Activated naive CD8-positive, alpha-beta T cell treated with anti-CD3 and anti-CD28 coated beads, Interleukin-2, amount 10 ng/mL, durations not matched to agents 7 days and 5 days (primary cell): ENCODE data around the gene AGA. TPM values are rescaled to one million over a fixed set of nuclear protein-coding genes. Genes with fewer than 3 reads are reported as not detected.

Experiments
- ATAC-seq: fragments of 150-1000 bp; cut with Tn5 transposase; one replicate; pipeline ENCODE4 v1.10.0; 2021; ENCODE audit warnings: low read depth, moderate library complexity
- POLR2A ChIA-PET: fragments of 350-600 bp; sonication (Branson Sonifier 250); formaldehyde crosslinking; loops from one replicate; lab custom pipeline; 2021; ENCODE audit warnings: antibody characterized with exemption; lab: Charles Lee
- DNase-seq: peaks from one replicate; pipeline ENCODE4 v3.0.0; 2021
- H3K27ac Mint-ChIP-seq: one replicate; pipeline ENCODE4 v1.8.0; 2022; ENCODE audit warnings: mild to moderate bottlenecking, mixed read lengths
- H3K27me3 Mint-ChIP-seq: one replicate; pipeline ENCODE4 v1.8.0; 2022; ENCODE audit warnings: mild to moderate bottlenecking, moderate library complexity, mixed read lengths
- H3K36me3 Mint-ChIP-seq: one replicate; pipeline ENCODE4 v1.8.0; 2021; ENCODE audit warnings: mild to moderate bottlenecking, mixed read lengths
- H3K4me1 Mint-ChIP-seq: one replicate; pipeline ENCODE4 v1.8.0; 2021; ENCODE audit warnings: mixed read lengths
- H3K4me3 Mint-ChIP-seq: one replicate; pipeline ENCODE4 v1.8.0; 2022; ENCODE audit warnings: mild to moderate bottlenecking, moderate library complexity, mixed read lengths
- H3K9me3 Mint-ChIP-seq: one replicate; pipeline ENCODE4 v1.8.0; 2021; ENCODE audit warnings: mixed read lengths
- total RNA-seq, 2 experiments: library from RNA; stranded (reverse); gene quantifications; one replicate each; pipeline ENCODE4 v1.2.3, GENCODE V29; 2021

The AGA gene
- total RNA-seq, 2 experiments from 2014 or later: 18.6 to 21.5 TPM

DNA sequence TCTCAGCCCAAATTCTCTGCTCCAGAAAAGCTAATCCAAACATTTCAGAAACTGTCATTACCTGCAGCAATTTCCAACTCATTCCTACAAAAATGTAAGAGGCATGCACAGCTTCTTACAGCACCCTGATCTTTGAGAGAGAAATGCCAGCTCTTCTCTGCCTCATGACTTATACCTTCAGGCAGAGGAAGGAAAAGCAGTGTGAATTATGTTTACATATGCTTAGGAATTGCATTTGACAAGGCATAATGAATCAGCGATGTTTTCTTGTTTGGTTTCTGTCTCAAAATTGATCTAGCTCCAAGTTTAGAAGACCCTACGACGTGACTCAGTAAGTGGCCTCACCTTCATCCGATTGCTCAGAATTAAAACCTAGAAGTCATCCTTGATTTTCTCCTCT is 21.8 kb upstream of the AGA start:
- H3K9me3 Mint-ChIP-seq: no peaks in the 10 kb centered on the region
- DNase-seq (no peak), ATAC-seq (no peak)
- no peak overlapping the region for H3K27ac Mint-ChIP-seq
- no peak overlapping the region for H3K4me3 Mint-ChIP-seq
- H3K4me1 Mint-ChIP-seq: no peaks in the 10 kb centered on the region
- no peaks in the 10 kb centered on the region for H3K36me3 Mint-ChIP-seq
- POLR2A ChIA-PET: no interaction called here
- H3K27me3 Mint-ChIP-seq: no peaks in the 10 kb centered on the region

DNA sequence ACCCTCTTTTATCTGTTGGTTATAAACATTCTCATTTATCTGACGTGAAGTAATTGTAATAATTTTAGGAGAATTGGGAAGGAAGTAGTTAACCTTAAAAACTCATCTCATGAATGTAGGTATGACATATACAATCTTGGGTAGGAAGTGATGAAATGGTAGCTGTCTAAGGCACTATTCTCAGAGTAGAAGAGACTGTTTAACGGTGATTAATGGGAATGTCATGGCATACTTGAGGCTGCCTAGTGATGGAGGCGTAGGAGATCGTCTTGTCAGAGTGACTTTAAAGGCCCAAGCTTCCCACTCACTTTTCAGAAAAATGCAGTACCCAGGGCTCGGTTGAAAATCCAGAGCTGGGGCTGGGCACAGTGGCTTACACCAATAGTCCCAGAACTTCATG is 19.4 kb upstream of the AGA start:
- no peaks in the 10 kb centered on the region for H3K27me3 Mint-ChIP-seq
- H3K4me1 Mint-ChIP-seq: no peaks in the 10 kb centered on the region
- no peak overlapping the region for H3K27ac Mint-ChIP-seq
- POLR2A ChIA-PET: no interaction called here
- H3K9me3 Mint-ChIP-seq: no peaks in the 10 kb centered on the region
- no peak for DNase-seq
- no peaks in the 10 kb centered on the region for H3K36me3 Mint-ChIP-seq
- no peak overlapping the region for H3K4me3 Mint-ChIP-seq
- no peak for ATAC-seq

DNA sequence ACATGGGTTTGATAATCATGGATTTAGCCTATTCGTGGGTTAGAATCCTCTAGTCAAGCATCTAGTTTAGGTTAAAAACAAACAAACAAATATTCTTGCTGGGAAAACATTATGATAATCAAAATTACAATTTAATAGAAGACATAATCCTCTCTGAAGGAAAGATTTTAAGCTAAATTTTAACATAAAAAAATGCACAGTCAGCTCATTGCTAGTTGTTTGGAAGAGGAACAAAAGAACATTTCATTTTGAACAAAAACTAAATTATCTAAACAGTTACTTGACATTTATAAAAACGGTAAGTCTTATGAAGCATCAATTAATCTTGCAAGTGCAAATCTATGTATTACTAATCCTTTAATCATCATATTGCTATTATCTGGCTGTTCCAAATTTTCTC is 18.2 kb upstream of the AGA start:
- no peak for ATAC-seq
- Mint-ChIP-seq H3K27me3 (no peaks in the 10 kb centered on the region), H3K4me3 (no peak overlapping the region), H3K27ac (no peak overlapping the region), H3K4me1 (no peaks in the 10 kb centered on the region), H3K9me3 (no peaks in the 10 kb centered on the region), H3K36me3 (no peaks in the 10 kb centered on the region)
- POLR2A ChIA-PET: no interaction called here
- DNase-seq: no peak

- Mint-ChIP-seq H3K4me1 (no peaks in the 10 kb centered on the region), H3K27me3 (no peaks in the 10 kb centered on the region), H3K4me3 (no peak overlapping the region), H3K9me3 (no peaks in the 10 kb centered on the region), H3K36me3 (no peaks in the 10 kb centered on the region), H3K27ac (no peak overlapping the region)
- POLR2A ChIA-PET: no interaction called here
- ATAC-seq: no peak
- DNase-seq: no peak
Measured at GRCh38 chr4:177455561-177455970, 13.3 kb upstream of the AGA start.

DNA sequence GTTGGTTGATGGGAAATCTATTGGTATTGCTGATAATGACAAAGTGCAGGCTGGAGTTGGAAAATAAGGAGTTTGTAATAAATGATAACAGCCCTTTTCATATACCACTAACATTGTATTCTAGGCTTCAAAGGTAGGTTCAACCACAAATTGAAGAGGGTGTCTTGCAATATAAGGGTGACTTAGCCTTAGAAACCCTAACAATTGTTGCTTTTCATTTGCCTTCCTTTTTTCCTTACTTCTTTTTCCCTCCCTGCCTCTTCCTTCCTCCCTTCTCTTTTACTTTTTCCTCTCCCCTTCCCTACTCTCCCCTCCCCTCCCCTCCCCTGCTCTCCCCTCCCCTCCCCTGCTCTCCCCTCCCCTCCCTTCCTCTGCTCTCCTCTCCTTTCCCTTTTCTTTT is 10.9 kb upstream of the AGA start:
- no peak for DNase-seq
- Mint-ChIP-seq H3K9me3 (no peaks in the 10 kb centered on the region), H3K27ac (no peak overlapping the region), H3K36me3 (peaks cover 3% of the 10 kb centered on the region), H3K4me3 (no peak overlapping the region), H3K4me1 (peaks cover 2% of the 10 kb centered on the region), H3K27me3 (no peaks in the 10 kb centered on the region)
- POLR2A ChIA-PET: no interaction called here
- ATAC-seq: no peak

- POLR2A ChIA-PET: interaction anchor here (1.6 kb wide), 1 partner anchor 9 kb away, joined by 5 read pairs; the partner anchor contains the start of gene AGA
- DNase-seq (no peak), ATAC-seq (no peak)
- Mint-ChIP-seq H3K36me3 (peaks cover 3% of the 10 kb centered on the region), H3K4me1 (peaks cover 6% of the 10 kb centered on the region), H3K4me3 (no peak overlapping the region), H3K9me3 (no peaks in the 10 kb centered on the region), H3K27ac (no peak overlapping the region), H3K27me3 (no peaks in the 10 kb centered on the region)
Measured at GRCh38 chr4:177451108-177451500, 8.9 kb upstream of the AGA start.

DNA sequence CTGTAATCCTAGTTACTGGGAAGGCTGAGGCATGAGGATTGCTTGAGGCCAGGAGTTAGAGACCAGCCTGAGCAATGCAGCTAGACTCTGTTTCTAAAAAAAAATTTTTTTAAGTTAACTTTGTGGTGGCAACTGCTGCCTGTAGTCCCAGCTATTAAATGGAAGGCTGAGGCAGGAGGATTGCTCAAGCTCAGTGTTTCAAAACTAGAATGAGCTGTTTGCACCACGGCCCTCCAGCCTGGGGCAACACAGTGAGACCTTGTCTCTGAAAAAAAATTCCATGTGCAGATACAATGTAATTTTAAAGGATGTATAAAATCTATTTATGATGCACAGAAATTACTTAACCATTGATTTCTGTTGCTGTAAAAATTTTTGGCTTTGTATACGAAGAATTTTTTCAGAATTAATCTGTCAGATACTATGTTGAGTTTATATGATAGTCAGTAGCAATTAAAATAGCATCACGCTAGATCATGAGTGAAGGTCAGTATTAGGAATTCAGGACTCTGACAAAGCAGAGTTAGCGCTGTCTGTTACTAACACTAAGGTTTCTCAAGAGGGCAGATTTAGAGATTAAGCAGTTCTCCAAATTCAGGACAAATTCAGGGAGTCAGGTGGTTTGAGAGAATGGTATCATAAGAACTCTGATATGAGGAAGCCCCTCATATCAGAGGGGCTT is 8.3 kb upstream of the AGA start:
- H3K4me1 Mint-ChIP-seq: peaks cover 6% of the 10 kb centered on the region
- H3K4me3 Mint-ChIP-seq: no peak overlapping the region
- ATAC-seq: no peak
- no peak for DNase-seq
- peaks cover 3% of the 10 kb centered on the region for H3K36me3 Mint-ChIP-seq
- H3K27ac Mint-ChIP-seq: no peak overlapping the region
- H3K27me3 Mint-ChIP-seq: no peaks in the 10 kb centered on the region
- POLR2A ChIA-PET: interaction anchor here (1.6 kb wide), 1 partner anchor 9 kb away, joined by 5 read pairs; the partner anchor contains the start of gene AGA
- no peaks in the 10 kb centered on the region for H3K9me3 Mint-ChIP-seq

DNA sequence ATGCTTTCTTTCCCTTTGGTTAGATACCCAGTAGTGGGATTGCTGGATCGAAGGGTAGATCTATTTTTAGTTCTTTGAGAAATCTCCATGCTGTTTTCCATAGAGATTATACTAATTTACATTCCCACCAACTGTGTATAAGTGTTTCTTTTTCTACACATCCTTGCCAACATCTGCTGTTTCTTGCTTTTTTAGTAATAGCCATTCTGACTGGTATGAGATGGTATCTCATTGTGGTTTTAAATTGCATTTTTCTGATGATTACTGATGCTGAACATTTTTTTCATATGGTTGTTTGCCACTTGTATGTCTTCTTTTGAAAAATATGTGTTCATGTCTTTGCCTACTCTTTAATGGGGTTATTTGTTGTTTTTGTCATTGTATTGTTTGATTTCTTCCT is 6.6 kb upstream of the AGA start:
- Mint-ChIP-seq H3K4me3 (no peak overlapping the region), H3K4me1 (peaks cover 7% of the 10 kb centered on the region), H3K27ac (no peak overlapping the region), H3K36me3 (peaks cover 3% of the 10 kb centered on the region), H3K27me3 (no peaks in the 10 kb centered on the region), H3K9me3 (no peaks in the 10 kb centered on the region)
- POLR2A ChIA-PET: no interaction called here
- DNase-seq (no peak), ATAC-seq (no peak)

DNA sequence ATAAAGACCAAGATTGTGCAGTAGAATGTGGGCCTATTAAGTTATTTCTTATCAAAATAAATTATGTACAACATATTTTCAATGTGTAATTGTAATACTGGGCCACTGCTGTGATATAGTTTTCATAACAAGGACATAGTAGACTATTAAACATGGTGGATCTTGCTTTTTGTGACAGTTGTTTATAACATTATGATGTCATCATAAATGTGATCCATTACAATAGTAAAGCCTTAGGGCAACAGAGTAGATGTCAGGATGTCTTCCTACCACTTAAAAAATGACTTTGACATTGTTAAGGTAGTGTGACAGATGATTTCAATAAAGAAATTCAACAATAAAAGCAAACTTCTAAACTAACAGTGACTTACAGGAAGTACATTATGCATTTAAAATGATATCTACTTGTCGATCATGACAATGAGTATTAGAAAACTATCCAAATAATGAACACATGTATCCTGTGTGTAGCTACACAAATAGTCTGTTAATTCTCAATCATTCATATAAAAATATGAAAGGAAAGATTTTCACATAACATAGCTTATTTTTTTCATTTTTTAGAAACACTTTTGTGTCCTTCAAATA is 5.3 kb upstream of the AGA start:
- Mint-ChIP-seq H3K36me3 (peaks cover 3% of the 10 kb centered on the region), H3K4me1 (peaks cover 10% of the 10 kb centered on the region), H3K27ac (no peak overlapping the region), H3K9me3 (no peaks in the 10 kb centered on the region), H3K4me3 (no peak overlapping the region), H3K27me3 (no peaks in the 10 kb centered on the region)
- ATAC-seq: no peak
- DNase-seq: no peak
- POLR2A ChIA-PET: no interaction called here

DNA sequence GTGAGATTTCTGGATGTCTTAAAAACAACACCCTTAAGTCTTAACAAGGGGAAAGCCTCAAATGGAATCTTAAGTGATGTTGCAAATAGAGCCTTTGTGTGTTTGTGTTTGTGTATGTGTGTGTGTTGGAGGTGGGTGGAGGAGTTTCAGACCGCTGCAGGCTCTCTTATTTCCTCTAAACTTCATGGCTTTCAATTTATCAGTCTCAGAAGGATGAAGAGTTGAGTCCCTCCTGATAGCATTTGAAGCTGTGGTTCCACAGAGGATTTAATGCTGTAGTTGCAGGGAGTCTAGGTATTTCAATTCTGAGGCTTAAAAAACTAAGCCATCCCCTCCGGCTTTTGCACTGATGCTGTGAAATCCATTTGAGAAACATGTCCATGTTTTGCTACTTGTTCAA is 4.3 kb upstream of the AGA start:
- no peak overlapping the region for H3K27ac Mint-ChIP-seq
- DNase-seq (no peak), ATAC-seq (no peak)
- H3K36me3 Mint-ChIP-seq: peaks cover 3% of the 10 kb centered on the region
- POLR2A ChIA-PET: no interaction called here
- no peaks in the 10 kb centered on the region for H3K9me3 Mint-ChIP-seq
- H3K27me3 Mint-ChIP-seq: no peaks in the 10 kb centered on the region
- H3K4me1 Mint-ChIP-seq: peaks cover 10% of the 10 kb centered on the region
- peak overlapping the region; percentile 31 for H3K4me3 Mint-ChIP-seq

- Mint-ChIP-seq H3K4me3 (peak overlapping the region; percentile 66), H3K27ac (peak overlapping the region; percentile 36), H3K9me3 (no peaks in the 10 kb centered on the region), H3K4me1 (peaks cover 20% of the 10 kb centered on the region), H3K36me3 (peaks cover 3% of the 10 kb centered on the region), H3K27me3 (no peaks in the 10 kb centered on the region)
- POLR2A ChIA-PET: no interaction called here
- ATAC-seq: no peak
- no peak for DNase-seq
Measured at GRCh38 chr4:177444911-177445736, 2.9 kb upstream of the AGA start.

DNA sequence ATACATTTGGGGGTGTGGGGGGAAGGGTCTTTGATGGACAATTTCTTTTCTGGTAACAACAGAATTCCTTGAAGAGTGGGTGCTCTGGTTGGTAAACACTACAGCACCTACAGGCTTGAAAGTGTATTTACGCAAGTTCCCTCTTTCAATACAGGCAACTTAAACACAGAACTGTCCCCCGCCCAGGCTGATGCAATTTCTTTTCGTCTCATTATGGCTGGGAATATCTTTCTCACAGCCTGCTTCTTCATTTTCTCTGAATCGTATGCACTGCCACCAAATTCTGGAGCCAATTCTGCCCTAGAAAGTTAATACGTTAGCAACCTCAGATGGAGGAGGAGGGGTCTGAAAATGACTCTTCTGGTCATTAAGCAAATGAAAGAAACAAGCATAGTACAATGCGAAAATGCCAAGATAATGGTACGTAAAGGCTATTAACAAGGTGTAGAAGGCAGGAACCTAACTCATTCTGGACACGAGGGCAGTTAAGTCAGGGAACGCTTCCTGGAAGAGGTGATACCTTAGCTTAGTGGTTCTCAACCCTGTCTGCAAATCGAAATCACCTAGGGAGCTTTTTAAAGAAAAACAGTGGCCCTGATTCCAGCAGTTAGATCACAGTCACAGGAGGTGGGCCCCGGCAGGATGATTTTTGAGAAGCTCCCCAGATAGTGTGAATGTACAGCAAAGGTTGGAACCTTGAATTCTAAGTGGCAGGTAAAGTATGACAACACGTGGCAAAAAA is 1.0 kb downstream of the AGA start:
- ATAC-seq (peak; percentile 0), DNase-seq (peak; percentile 30)
- Mint-ChIP-seq H3K27ac (peak overlapping the region; percentile 98), H3K36me3 (peaks cover 11% of the 10 kb centered on the region), H3K9me3 (no peaks in the 10 kb centered on the region), H3K27me3 (no peaks in the 10 kb centered on the region), H3K4me3 (peak overlapping the region; percentile 97), H3K4me1 (peaks cover 14% of the 10 kb centered on the region)
- POLR2A ChIA-PET: interaction anchor here (0.8 to 3.0 kb wide), 14 partner anchors 8 to 190 kb away, joined by 3 to 53 read pairs (median 6); partner anchors contain the start of gene NEIL3

- H3K4me3 Mint-ChIP-seq: no peak overlapping the region
- H3K27me3 Mint-ChIP-seq: no peaks in the 10 kb centered on the region
- H3K9me3 Mint-ChIP-seq: no peaks in the 10 kb centered on the region
- no peak for DNase-seq
- H3K36me3 Mint-ChIP-seq: peaks cover 31% of the 10 kb centered on the region
- no peak for ATAC-seq
- H3K4me1 Mint-ChIP-seq: peaks cover 9% of the 10 kb centered on the region
- H3K27ac Mint-ChIP-seq: no peak overlapping the region
- POLR2A ChIA-PET: no interaction called here
Measured at GRCh38 chr4:177436456-177436855, 5.8 kb downstream of the AGA start.
